EH (cell line): ENCODE data around the gene CALR3.
"Not testable (repeated sequence)": the region's sequence is repeated elsewhere in the genome, so short reads cannot be mapped to it uniquely, and the experiment has no call there.

Source experiments
- DNase-seq: peaks from one replicate; pipeline ENCODE4 v3.0.0-alpha.2; 2015; ENCODE audit warnings: low read depth

The CALR3 gene

GRCh38 chr19:16496613-16496983 lies 631 bp upstream of the CALR3 start:
- DNase-seq: peak; percentile 77

DNA sequence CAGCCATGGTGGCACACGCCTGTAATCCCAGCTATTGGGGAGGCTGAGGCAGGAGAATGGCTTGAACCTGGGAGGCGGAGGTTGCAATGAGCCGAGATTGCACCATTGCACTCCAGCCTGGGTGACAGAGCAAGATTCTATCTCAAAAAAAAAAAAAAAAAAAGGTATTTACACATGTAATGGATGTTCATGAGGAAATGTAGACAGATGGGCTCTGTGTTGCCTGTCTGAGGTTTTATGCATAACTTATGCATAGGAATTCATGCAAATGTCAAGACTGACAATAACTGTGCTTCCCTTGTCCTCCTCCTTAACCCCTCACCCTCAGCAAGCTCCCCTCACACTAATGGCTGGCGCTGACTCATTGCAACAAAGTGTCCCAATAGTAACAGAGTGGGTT lies 9.5 kb downstream of the CALR3 start:
- DNase-seq: not testable (repeated sequence)

DNA sequence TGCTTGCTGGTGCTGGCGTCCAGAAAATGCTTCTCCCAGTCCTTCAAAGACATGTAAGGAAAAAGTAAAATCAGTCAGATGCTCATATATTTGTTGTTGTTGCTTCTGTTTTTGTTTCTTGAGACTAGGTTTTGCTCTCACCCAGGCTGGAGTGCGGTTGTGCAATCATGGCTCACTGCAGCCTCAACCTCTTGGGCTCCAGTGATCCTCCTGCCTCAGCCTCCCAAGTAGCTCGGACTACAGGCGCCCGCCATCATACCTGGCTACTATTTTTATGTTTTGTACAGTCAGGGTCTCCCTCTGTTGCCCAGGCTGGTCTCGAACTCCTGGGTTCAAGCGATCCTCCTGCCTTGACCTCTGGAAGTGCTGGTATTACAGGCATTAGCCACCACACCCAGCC lies 13.2 kb downstream of the CALR3 start:
- DNase-seq: no peak

- no peak for DNase-seq
These were observed 18.7 kb downstream of the CALR3 start for GRCh38 chr19:16477311-16477710.

DNA sequence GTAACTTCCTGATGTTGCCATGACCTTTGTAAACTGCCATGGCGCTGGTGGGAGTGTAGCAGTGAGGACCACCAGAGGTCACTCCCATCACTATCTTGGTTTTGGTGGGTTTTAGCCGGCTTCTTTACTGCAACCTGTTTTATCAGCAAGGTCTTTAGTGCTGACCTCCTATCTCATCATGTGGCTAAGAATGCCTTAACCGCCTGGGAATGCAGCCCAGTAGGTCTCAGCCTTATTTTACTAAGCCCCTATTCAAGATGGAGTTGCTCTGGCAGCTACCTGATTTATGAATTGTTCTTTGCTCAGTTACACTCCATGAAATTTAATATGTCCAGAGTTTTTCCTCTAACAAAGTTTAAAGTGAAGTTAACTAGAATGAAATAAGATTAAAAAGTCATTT lies 19.6 kb downstream of the CALR3 start:
- DNase-seq: no peak

GRCh38 chr19:16473875-16474392 lies 22.0 kb downstream of the CALR3 start:
- DNase-seq: no peak

GRCh38 chr19:16472992-16473391 lies 23.0 kb downstream of the CALR3 start:
- DNase-seq: no peak

DNA sequence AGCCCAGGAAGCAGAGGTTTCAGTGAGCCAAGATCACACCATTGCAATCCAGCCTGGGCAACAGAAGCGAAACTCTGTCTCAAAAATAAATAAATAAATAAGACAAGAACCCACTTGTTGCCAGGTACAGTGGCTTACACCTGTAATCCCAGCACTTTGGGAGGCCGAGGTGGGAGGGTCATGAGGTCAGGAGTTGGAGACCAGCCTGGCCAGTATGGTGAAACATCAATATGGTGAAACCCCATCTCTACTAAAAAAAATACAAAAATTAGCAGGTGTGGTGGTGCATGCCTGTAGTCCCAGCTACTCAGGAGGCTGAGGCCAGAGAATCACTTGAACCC lies 23.4 kb downstream of the CALR3 start:
- not testable (repeated sequence) for DNase-seq

- peak; percentile 49 for DNase-seq
These were observed 24.8 kb downstream of the CALR3 start for GRCh38 chr19:16470911-16471811.

DNA sequence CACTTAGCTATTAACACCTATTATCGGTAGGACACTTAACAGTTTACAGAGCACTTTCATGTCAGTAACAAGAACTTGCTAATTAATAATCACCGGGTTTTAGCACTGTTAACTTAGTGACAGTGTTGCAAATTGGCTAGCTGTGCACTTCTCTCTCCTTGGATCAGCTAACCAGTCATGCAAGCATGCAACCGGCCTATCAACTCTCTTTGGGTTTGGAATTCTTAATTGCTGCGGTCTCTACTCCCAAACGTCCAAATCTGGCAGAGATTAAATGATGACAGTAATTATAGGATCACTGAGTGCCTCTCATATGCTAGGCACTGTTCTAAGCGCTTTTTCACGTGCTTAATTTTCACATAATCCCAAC lies 25.4 kb downstream of the CALR3 start:
- peak; percentile 53 for DNase-seq

- DNase-seq: no peak
These were observed 28.4 kb downstream of the CALR3 start for GRCh38 chr19:16467581-16467980.

- DNase-seq: not testable (repeated sequence)
These were observed 29.1 kb downstream of the CALR3 start for GRCh38 chr19:16466802-16467427.

DNA sequence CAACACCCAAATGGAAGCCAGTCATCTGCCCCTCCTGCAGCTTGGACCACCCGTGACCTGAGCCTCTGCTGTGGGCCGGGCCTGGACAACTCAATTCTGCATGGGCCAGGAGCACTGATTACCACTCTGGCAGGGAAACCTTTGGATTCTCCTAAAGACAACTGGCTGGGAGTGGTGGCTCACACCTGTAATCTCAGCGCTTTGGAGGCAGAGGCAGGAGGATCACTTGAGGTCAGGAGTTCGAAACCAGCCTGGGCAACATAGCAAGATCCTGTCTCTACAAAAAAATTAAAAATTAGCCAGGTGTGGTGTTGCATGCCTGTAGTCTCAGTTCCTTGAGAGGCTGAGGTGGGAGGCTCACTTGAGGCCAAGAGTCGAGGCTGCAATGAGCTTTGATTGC lies 30.7 kb downstream of the CALR3 start:
- no peak for DNase-seq

DNA sequence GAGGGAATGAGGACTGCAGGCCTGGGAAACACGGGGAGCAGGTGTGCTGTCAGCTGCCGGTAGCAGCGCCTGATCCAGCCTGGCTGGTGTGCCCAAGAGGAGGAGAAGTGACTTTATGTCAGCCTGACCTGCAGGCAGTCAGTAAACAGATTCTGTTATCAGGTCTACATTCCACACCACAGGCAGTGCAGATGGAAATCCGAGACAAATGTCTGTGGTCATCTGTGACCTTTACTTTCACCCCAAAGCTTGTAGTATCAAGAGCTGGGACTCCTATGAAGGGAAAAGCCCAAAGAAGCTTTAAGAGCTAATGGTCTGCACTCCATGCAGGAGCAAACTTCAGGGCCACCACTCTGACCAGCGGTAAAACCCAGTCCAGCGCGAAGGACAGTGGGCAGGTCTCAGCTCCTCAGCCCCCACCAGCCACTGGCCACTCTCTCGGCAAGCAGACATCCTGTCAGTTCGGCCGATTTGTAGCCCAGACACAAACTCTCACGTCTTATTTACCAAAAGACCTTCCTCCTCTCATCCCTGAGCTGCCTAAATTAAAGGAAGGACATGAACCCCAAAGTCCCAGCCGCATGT lies 31.9 kb downstream of the CALR3 start:
- DNase-seq: peak; percentile 46

GRCh38 chr19:16463341-16463990 lies 32.5 kb downstream of the CALR3 start:
- DNase-seq: no peak

DNA sequence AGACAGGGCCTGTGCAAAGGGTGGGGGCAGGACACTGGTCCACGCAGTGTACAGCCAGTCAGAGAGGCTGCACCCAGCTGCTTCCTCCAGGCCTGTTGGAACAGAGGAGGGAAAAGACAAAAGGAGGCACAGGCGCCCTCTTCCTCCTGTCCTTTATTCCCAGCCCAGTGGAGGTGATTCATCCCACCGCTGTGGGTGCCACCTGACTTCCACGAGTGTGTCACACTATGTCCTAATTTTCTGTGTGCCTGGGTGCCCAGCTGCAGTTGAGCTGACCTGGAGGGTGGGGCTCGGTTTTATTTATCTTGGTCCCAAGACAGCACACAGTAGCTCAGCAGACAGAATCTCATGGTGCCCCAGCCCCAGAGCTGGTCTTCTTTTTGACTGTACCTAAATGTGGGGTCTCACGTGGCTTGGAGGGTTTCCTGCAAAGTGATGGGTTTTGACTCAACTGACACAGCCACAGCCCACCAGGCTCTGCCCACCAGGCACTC lies 33.2 kb downstream of the CALR3 start:
- peak; percentile 19 for DNase-seq

DNA sequence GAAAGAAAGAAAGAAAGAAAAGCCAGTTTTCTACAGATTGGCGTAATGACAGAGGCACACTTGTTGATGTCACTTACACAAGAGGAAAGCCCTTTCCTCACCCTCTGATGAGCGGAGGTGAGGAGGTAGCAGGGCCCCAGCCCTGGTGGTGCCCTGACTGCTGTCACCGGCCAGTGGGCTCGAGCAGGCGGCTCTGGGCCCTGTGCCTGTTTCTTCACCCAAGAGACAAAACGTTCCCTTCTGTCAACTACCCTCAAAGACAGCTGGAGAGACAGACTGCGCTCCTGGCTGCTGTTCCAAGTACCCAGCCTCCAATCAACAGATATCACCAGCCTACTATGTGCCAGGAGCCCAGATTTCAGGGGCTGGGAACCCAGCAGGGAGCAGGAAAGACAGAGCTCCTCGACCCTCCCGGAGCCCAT lies 34.3 kb downstream of the CALR3 start:
- no peak for DNase-seq

- DNase-seq: no peak
These were observed 35.5 kb downstream of the CALR3 start for GRCh38 chr19:16460454-16460853.

DNA sequence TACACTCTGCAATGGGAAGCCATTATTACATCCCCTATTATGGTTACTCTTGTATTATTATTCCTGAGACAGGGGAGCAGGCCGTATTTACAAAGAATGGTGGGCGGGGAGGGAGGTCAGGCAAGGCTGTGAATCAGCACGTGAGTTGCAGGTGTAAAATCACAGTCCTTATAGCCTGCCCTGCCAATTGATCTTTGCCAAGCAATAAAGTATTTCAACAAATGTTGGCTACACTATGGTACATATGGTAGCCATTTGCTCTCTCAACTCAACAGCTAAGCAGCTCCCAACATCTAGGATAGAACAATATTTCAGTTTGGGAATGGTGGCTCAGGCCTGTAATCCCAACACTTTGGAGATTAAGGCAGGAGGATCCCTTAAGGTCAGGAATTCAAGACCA lies 36.3 kb downstream of the CALR3 start:
- no peak for DNase-seq

DNA sequence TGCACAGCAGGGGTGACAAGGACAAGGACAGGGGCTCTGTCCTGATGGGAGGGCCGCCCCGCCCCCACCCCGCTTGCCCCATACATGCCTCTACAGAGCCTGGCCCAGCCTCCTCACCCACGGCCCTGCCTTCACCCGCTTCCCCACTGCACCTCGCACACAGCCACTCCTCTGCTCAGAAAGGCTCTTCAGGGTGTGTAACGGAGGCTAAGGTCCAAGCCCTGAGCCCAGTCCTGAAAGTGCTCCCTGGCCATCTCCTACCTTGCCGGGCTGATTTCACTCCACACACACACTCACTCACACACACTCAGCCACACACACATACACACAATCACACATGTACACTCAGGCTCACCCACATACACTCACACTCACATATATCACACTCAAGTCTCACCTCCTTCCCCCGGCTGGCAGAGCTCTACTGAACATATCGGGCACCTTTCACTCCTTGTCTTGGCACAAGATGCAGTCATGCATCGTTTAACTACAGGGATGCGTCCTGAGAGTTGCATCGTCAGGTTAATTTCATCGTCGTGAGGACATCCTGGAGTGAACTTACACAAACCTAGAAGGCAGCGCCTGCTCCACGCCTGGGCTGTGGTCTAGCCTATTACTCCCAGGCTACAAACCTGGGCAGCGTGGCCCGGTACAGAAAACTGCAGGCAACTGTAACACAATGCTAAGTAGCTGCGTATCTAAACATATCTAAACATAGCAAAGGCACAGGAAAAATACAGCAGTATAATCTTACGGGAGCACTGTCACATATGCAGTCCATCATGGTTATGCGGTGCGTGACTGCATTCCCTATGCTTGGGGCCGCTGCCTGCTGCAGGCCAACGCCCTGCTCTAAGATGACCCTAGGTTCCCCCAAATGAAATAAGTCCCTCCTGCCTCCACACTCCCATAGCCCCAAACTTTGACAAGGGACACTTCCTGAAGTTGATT lies 37.3 kb downstream of the CALR3 start:
- DNase-seq: no peak

GRCh38 chr19:16457954-16458331 lies 38.0 kb downstream of the CALR3 start:
- no peak for DNase-seq
